SU-DHL-6 (cell line): ENCODE data around the gene C8G.

ENCODE experiments used
- H2AFZ ChIP-seq: fragments of 200-600 bp; sonication (generic); 2 replicates; pipeline ENCODE4 v1.6.1; 2014; ENCODE audit warnings: low read depth, mild to moderate bottlenecking, moderate library complexity, mixed read lengths, antibody characterized with exemption, low read length; ENCODE audit not compliant: severe bottlenecking
- H3F3A ChIP-seq: fragments of 200-600 bp; shearing (Covaris generic); 2 replicates; pipeline ENCODE4 v1.6.0; 2016; ENCODE audit warnings: antibody characterized with exemption, mild to moderate bottlenecking; ENCODE audit not compliant: insufficient read depth
- H3K27ac ChIP-seq: fragments of 200-600 bp; sonication (generic); 2 replicates; pipeline ENCODE4 v1.5.1; 2016; ENCODE audit warnings: low read depth, mild to moderate bottlenecking, low read length, moderate library complexity, mixed read lengths
- H3K27me3 ChIP-seq: fragments of 200-600 bp; sonication (generic), shearing (Covaris generic); 2 replicates; pipeline ENCODE4 v1.6.0; 2014; ENCODE audit warnings: mild to moderate bottlenecking, low read length
- H3K36me3 ChIP-seq: fragments of 200-600 bp; sonication (generic); 2 replicates; pipeline ENCODE4 v1.6.1; 2014; ENCODE audit warnings: mild to moderate bottlenecking, low read length, mixed read lengths
- H3K4me2 ChIP-seq: fragments of 300-600, 200-600 bp; shearing (Covaris generic), sonication (generic); 2 replicates; pipeline ENCODE4 v1.6.0; 2014; ENCODE audit warnings: low read length, low read depth, mild to moderate bottlenecking; ENCODE audit not compliant: poor library complexity, severe bottlenecking
- H3K4me3 ChIP-seq: fragments of 200-600 bp; sonication (generic); 2 replicates; pipeline ENCODE4 v1.5.1; 2014; ENCODE audit warnings: antibody characterized with exemption, low read length, mild to moderate bottlenecking, mixed read lengths; ENCODE audit not compliant: insufficient read depth, poor library complexity, severe bottlenecking
- H3K79me2 ChIP-seq: fragments of 200-600 bp; sonication (generic); 2 replicates; pipeline ENCODE4 v1.6.1; 2014; ENCODE audit warnings: mild to moderate bottlenecking, low read length, moderate library complexity; ENCODE audit not compliant: insufficient read depth
- H3K9ac ChIP-seq: fragments of 200-600 bp; sonication (generic); 2 replicates; pipeline ENCODE4 v1.7.0; 2014; ENCODE audit warnings: mild to moderate bottlenecking, low read length
- H3K9me2 ChIP-seq: fragments of 200-600 bp; sonication (generic); replicated peaks from 2 replicates; pipeline ENCODE4 v1.6.1; 2014; ENCODE audit warnings: low read length; ENCODE audit not compliant: insufficient read depth
- H3K9me3 ChIP-seq: fragments of 200-600 bp; sonication (generic); 2 replicates; pipeline ENCODE4 v1.6.1; 2014; ENCODE audit warnings: low read length, mixed read lengths; ENCODE audit not compliant: insufficient read depth
- H4K20me1 ChIP-seq: fragments of 200-600 bp; sonication (generic); 2 replicates; pipeline ENCODE4 v1.6.1; 2014; ENCODE audit warnings: low read depth, mild to moderate bottlenecking, antibody characterized with exemption, low read length, moderate library complexity, mixed read lengths
- EZH2phosphoT487 ChIP-seq: fragments of 200-600 bp; sonication (generic), shearing (Covaris generic); conservative IDR thresholded peaks from 2 replicates; pipeline ENCODE4 v1.6.1; 2018; ENCODE audit warnings: mild to moderate bottlenecking, antibody characterized with exemption, low read length, moderate library complexity, mixed read lengths
- TF ChIP-seq, protein P1 (sequence below): fragments of 200-600 bp; sonication (generic); IDR thresholded peaks from one replicate; pipeline ENCODE4 v1.5.1; 2017; ENCODE audit warnings: antibody characterized with exemption, mild to moderate bottlenecking, low read length, moderate library complexity; ENCODE audit not compliant: insufficient read depth, poor library complexity, severe bottlenecking

Gene C8G

DNA sequence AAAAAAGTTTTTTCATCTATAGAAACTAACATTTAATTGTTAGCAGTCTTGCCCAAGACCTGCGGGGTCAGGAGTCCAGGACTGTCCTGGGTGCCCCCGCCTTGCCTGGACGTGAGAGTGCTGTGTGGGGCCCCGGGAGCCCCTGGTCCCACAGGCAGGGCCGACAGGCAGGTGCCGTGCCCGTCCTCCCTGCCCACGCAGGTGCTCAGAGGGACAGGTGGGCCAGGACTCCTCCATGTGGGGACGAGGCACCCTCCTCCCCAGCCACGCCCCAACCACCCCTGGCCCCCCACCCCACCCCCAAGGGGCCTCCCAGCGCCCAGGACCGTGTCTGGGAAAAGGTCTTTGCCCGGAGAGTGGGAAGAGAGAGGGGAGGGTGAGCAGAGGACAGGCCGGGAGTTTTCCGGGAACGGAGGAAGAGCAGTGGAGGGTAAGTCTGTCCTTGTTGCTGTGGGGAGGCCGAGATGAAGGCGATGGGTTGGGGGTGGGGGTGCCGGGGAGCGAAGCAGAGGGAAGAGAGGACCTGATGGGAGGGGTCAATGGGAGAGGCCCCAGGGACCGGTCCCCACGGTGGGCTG lies 4.3 kb downstream of the C8G start:
- no peaks in the 10 kb centered on the region for H3K9me3 ChIP-seq
- H3K27ac ChIP-seq: peak overlapping the region; percentile 37
- no peaks in the 10 kb centered on the region for H3F3A ChIP-seq
- H3K79me2 ChIP-seq: no peaks in the 10 kb centered on the region
- H3K4me3 ChIP-seq: peak overlapping the region; percentile 48
- H3K4me2 ChIP-seq: peak overlapping the region; percentile 59
- H4K20me1 ChIP-seq: no peaks in the 10 kb centered on the region
- H3K9ac ChIP-seq: peak overlapping the region; percentile 64
- H2AFZ ChIP-seq: peak overlapping the region; percentile 64
- H3K27me3 ChIP-seq: no peaks in the 10 kb centered on the region
- TF ChIP-seq, protein P1, sequence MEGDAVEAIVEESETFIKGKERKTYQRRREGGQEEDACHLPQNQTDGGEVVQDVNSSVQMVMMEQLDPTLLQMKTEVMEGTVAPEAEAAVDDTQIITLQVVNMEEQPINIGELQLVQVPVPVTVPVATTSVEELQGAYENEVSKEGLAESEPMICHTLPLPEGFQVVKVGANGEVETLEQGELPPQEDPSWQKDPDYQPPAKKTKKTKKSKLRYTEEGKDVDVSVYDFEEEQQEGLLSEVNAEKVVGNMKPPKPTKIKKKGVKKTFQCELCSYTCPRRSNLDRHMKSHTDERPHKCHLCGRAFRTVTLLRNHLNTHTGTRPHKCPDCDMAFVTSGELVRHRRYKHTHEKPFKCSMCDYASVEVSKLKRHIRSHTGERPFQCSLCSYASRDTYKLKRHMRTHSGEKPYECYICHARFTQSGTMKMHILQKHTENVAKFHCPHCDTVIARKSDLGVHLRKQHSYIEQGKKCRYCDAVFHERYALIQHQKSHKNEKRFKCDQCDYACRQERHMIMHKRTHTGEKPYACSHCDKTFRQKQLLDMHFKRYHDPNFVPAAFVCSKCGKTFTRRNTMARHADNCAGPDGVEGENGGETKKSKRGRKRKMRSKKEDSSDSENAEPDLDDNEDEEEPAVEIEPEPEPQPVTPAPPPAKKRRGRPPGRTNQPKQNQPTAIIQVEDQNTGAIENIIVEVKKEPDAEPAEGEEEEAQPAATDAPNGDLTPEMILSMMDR: no peak
- TF ChIP-seq EZH2phosphoT487: no peak
- no peaks in the 10 kb centered on the region for H3K36me3 ChIP-seq
- H3K9me2 ChIP-seq: no peaks in the 10 kb centered on the region

DNA sequence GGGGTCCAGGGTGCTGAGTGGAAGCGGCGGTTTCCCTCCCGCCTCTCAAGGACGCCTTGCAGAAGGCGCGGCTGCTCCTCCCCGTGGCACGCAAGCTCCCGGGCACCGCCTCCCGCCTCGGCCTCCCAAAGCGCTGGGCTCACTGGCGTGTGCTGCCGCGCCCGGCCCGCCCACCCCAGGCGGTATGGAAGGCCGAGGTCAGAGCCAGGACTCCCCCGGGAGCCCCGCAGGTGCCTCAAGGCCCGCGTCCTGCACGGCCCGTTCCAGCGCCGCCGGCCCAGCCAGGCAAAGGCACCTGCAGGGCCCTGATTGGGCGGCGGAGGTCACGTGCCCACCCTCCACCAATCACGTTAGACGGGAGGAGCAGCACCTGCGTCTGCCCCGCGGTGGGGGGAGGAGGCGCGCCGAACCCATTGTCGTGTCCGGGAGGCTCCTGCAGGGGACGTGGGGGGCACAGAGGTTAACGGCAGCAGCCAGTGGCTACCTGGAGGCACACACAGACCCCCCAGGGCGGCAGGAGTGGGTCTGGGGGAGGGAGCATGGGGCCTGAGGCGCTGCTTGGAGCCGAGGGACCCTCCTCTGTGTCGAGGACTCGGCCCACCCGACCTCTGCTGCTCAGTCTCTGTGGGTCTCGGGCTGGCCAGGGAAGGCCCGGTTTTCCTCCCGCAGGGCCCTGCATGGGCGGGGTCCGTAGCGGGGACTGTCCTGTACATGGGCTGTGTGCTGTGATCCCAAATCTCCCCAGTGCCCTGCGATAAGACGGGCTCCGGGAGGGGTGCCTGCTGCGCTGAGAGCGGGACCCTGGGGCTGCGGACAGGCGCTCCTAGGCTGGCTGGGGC lies 5.0 kb downstream of the C8G start:
- peak overlapping the region; percentile 37 for H3K27ac ChIP-seq
- peak overlapping the region; percentile 48 for H3K4me3 ChIP-seq
- no peaks in the 10 kb centered on the region for H3K9me2 ChIP-seq
- H3K9ac ChIP-seq: peak overlapping the region; percentile 64
- no peaks in the 10 kb centered on the region for H3K36me3 ChIP-seq
- no peaks in the 10 kb centered on the region for H3K9me3 ChIP-seq
- TF ChIP-seq, protein P1: no peak
- no peak for TF ChIP-seq EZH2phosphoT487
- peak overlapping the region; percentile 64 for H2AFZ ChIP-seq
- H4K20me1 ChIP-seq: no peaks in the 10 kb centered on the region
- peak overlapping the region; percentile 59 for H3K4me2 ChIP-seq
- no peaks in the 10 kb centered on the region for H3K27me3 ChIP-seq
- no peaks in the 10 kb centered on the region for H3K79me2 ChIP-seq
- H3F3A ChIP-seq: no peaks in the 10 kb centered on the region

DNA sequence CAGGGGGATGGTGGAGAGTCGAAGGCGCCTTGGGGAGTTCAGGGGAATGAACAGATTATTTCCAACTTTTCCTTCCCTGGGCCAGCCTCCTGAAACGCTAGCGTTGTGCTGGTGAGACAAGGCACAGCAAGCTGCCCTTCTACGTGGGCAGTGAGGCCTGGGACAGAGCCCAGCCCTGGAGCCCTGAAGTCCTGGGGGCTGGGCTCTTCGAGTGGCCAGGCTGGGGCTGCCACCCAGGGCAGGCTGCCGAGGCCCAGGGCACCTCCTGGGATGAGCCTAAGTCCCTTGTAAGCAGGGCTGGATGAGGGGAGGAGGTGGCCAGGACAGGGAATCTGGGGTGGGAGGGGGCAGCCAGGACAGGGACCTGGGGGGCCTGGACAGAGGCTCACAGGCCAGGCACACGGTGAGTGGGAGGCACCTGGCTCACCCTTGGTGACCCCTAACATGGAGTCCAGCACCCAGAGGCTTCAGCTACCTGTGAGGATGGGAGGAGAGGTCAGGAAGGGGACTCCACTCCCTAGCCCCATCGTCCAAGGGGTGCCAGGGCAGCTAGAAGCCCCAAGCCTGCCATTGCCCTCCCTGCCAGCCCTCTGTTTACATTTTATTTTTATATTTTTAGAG lies 5.7 kb downstream of the C8G start:
- Histone ChIP-seq H2AFZ (no peak overlapping the region), H3K9me3 (no peaks in the 10 kb centered on the region), H3K4me2 (peak overlapping the region; percentile 59), H3K4me3 (peak overlapping the region; percentile 48), H3K9ac (peak overlapping the region; percentile 64), H3K36me3 (no peaks in the 10 kb centered on the region), H3K27me3 (no peaks in the 10 kb centered on the region), H3F3A (no peaks in the 10 kb centered on the region), H3K27ac (no peak overlapping the region), H4K20me1 (no peaks in the 10 kb centered on the region), H3K9me2 (no peaks in the 10 kb centered on the region), H3K79me2 (no peaks in the 10 kb centered on the region)
- TF ChIP-seq, protein P1: no peak
- no peak for TF ChIP-seq EZH2phosphoT487
